SW480 (cell line): Measurements from ENCODE around the gene FBN2.
"Not testable (repeated sequence)": the region's sequence is repeated elsewhere in the genome, so short reads cannot be mapped to it uniquely, and the experiment has no call there.

Experiments
- DNase-seq: peaks from one replicate; pipeline ENCODE4 v3.0.0-alpha.2; 2016; ENCODE audit warnings: low spot score

Gene FBN2

GRCh38 chr5:128358826-128359225 lies 179.2 kb downstream of the FBN2 start:
- no peak for DNase-seq

- no peak for DNase-seq
Observed at GRCh38 chr5:128357226-128357625, 180.8 kb downstream of the FBN2 start.

GRCh38 chr5:128355961-128356360 lies 182.1 kb downstream of the FBN2 start:
- no peak for DNase-seq

- DNase-seq, result no peak
Observed at GRCh38 chr5:128353441-128354107, 184.5 kb downstream of the FBN2 start.

- DNase-seq, result no peak
Observed at GRCh38 chr5:128350705-128351104, 187.3 kb downstream of the FBN2 start.

GRCh38 chr5:128349044-128349858 lies 188.8 kb downstream of the FBN2 start:
- peak; percentile 84 for DNase-seq

GRCh38 chr5:128346038-128346437 lies 192.0 kb downstream of the FBN2 start:
- DNase-seq, result no peak

- no peak for DNase-seq
Observed at GRCh38 chr5:128345247-128345646, 192.8 kb downstream of the FBN2 start.

GRCh38 chr5:128343168-128343567 lies 194.9 kb downstream of the FBN2 start:
- no peak for DNase-seq

- no peak for DNase-seq
Observed at GRCh38 chr5:128341056-128341455, 197.0 kb downstream of the FBN2 start.

GRCh38 chr5:128340648-128341047 lies 197.4 kb downstream of the FBN2 start:
- DNase-seq, result no peak

GRCh38 chr5:128339585-128339984 lies 198.5 kb downstream of the FBN2 start:
- no peak for DNase-seq

- no peak for DNase-seq
Observed at GRCh38 chr5:128338649-128339048, 199.4 kb downstream of the FBN2 start.

- no peak for DNase-seq
Observed at GRCh38 chr5:128335339-128335738, 202.7 kb downstream of the FBN2 start.

- no peak for DNase-seq
Observed at GRCh38 chr5:128334010-128334716, 203.9 kb downstream of the FBN2 start.

GRCh38 chr5:128331261-128331660 lies 206.8 kb downstream of the FBN2 start:
- DNase-seq, result no peak

GRCh38 chr5:128329386-128329939 lies 208.6 kb downstream of the FBN2 start:
- DNase-seq, result no peak

- DNase-seq, result peak; percentile 32
Observed at GRCh38 chr5:128328446-128328845, 209.6 kb downstream of the FBN2 start.

- DNase-seq, result no peak
Observed at GRCh38 chr5:128328007-128328406, 210.0 kb downstream of the FBN2 start.

GRCh38 chr5:128321418-128321817 lies 216.6 kb downstream of the FBN2 start:
- DNase-seq, result not testable (repeated sequence)

- no peak for DNase-seq
Observed at GRCh38 chr5:128318691-128319090, 219.4 kb downstream of the FBN2 start.

- DNase-seq, result no peak
Observed at GRCh38 chr5:128317481-128317880, 220.6 kb downstream of the FBN2 start.

- DNase-seq, result no peak
Observed at GRCh38 chr5:128315671-128316070, 222.4 kb downstream of the FBN2 start.
